ENCODE data around the gene SLC12A8. TPM values are rescaled to one million over a fixed set of nuclear protein-coding genes. Genes with fewer than 3 reads are reported as not detected.

SLC12A8 gene
- total RNA-seq = 2.4 TPM

- no peak for DNase-seq (ENCODE audit: low spot score in 2 of 2)
- FAIRE-seq = no peak
Observed at GRCh38 chr3:125212509-125213363, at the start of gene SLC12A8. SLC12A8 (minus strand) TSS chr3:125212748; CDS start chr3:125211349, 1,399 bp downstream.

- FAIRE-seq (no peak), DNase-seq (ENCODE audit: low spot score in 2 of 2) (no peak)
Observed at GRCh38 chr3:125262161-125262560, 49.6 kb upstream of the SLC12A8 start.

GRCh38 chr3:125261031-125261430 is 48.5 kb upstream of the SLC12A8 start:
- no peak for FAIRE-seq
- no peak for DNase-seq (ENCODE audit: low spot score in 2 of 2)

- DNase-seq (ENCODE audit: low spot score in 2 of 2) = no peak
- FAIRE-seq = no peak
Observed at GRCh38 chr3:125260158-125260557, 47.6 kb upstream of the SLC12A8 start.

- DNase-seq (ENCODE audit: low spot score in 2 of 2) (no peak), FAIRE-seq (no peak)
Observed at GRCh38 chr3:125257536-125257935, 45.0 kb upstream of the SLC12A8 start.

- no peak for DNase-seq (ENCODE audit: low spot score in 2 of 2)
- FAIRE-seq = no peak
Observed at GRCh38 chr3:125256675-125257074, 44.1 kb upstream of the SLC12A8 start.

GRCh38 chr3:125250973-125251372 is 38.4 kb upstream of the SLC12A8 start:
- FAIRE-seq = no peak
- no peak for DNase-seq (ENCODE audit: low spot score in 2 of 2)

GRCh38 chr3:125246237-125246636 is 33.7 kb upstream of the SLC12A8 start:
- FAIRE-seq (no peak), DNase-seq (ENCODE audit: low spot score in 2 of 2) (no peak)

GRCh38 chr3:125245521-125245920 is 33.0 kb upstream of the SLC12A8 start:
- no peak for DNase-seq (ENCODE audit: low spot score in 2 of 2)
- no peak for FAIRE-seq

- FAIRE-seq = no peak
- DNase-seq (ENCODE audit: low spot score in 2 of 2) = no peak
Observed at GRCh38 chr3:125240496-125240895, 27.9 kb upstream of the SLC12A8 start.

GRCh38 chr3:125239266-125239665 is 26.7 kb upstream of the SLC12A8 start:
- FAIRE-seq = no peak

GRCh38 chr3:125238759-125239158 is 26.2 kb upstream of the SLC12A8 start:
- DNase-seq (ENCODE audit: low spot score in 2 of 2) (no peak), FAIRE-seq (no peak)

More at GRCh38 chr3:125239266-125239665, 26.7 kb upstream of the SLC12A8 start:
- DNase-seq (ENCODE audit: low spot score in 2 of 2) = no peak

GRCh38 chr3:125236331-125236903 is 23.9 kb upstream of the SLC12A8 start:
- FAIRE-seq = no peak
- no peak for DNase-seq (ENCODE audit: low spot score in 2 of 2)

GRCh38 chr3:125234831-125235230 is 22.3 kb upstream of the SLC12A8 start:
- FAIRE-seq (no peak), DNase-seq (ENCODE audit: low spot score in 2 of 2) (no peak)

GRCh38 chr3:125232401-125232800 is 19.9 kb upstream of the SLC12A8 start:
- FAIRE-seq (no peak), DNase-seq (ENCODE audit: low spot score in 2 of 2) (no peak)

- no peak for FAIRE-seq
Observed at GRCh38 chr3:125231895-125232294, 19.3 kb upstream of the SLC12A8 start.

GRCh38 chr3:125229707-125230106 is 17.2 kb upstream of the SLC12A8 start:
- FAIRE-seq = no peak

More at GRCh38 chr3:125231895-125232294, 19.3 kb upstream of the SLC12A8 start:
- DNase-seq (ENCODE audit: low spot score in 2 of 2) = no peak

GRCh38 chr3:125229168-125229567 is 16.6 kb upstream of the SLC12A8 start:
- DNase-seq (ENCODE audit: low spot score in 2 of 2) (no peak), FAIRE-seq (no peak)

More at GRCh38 chr3:125229707-125230106, 17.2 kb upstream of the SLC12A8 start:
- no peak for DNase-seq (ENCODE audit: low spot score in 2 of 2)

- FAIRE-seq (no peak), DNase-seq (ENCODE audit: low spot score in 2 of 2) (no peak)
Observed at GRCh38 chr3:125221831-125222230, 9.3 kb upstream of the SLC12A8 start.

GRCh38 chr3:125220727-125221429 is 8.3 kb upstream of the SLC12A8 start:
- FAIRE-seq (no peak), DNase-seq (ENCODE audit: low spot score in 2 of 2) (no peak)

GRCh38 chr3:125220183-125220582 is 7.6 kb upstream of the SLC12A8 start:
- FAIRE-seq = no peak
- DNase-seq (ENCODE audit: low spot score in 2 of 2) = no peak

Measured in frontal cortex (tissue), 4 donors.